Measurements from ENCODE around the gene HEY2. TPM values are rescaled to one million over a fixed set of nuclear protein-coding genes. Genes with fewer than 3 reads are reported as not detected.

The HEY2 gene
- polyA plus RNA-seq, 1 donor (not counting 4 experiments of a cell fraction or from before 2014, with no cell fraction given): not detected

DNA sequence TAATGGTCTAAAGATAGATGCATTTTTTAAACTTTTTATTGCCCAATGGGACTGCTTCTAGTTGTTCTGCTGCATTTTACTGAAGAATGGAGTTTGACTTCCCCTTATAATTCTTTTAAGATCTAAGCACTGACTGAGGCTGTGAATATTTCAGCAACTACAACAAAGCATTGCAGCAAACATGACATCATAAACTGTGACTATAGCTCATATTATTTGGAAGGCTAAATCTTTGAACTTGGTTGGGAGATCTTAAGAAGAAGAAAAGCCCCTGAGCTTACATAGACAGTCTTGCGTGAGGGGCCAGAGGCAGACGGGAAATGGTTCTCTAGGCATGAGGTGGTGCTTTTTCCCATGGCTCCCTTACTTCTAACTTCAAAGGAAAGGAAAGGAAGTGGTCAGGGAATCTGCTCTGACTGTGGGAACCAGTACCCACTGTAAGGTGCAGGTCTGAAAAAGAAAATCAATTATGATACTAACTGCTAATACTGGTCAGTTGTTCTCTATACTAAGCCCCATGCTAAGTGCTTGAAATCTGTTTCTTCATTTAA lies 14.8 kb downstream of the HEY2 start:
- Histone ChIP-seq H3K27me3 (ENCODE audit: control insufficient read depth, extremely low read depth, insufficient read depth, low read length) (no peaks in the 10 kb centered on the region), H3K79me2 (ENCODE audit: control insufficient read depth, insufficient read depth, low read length) (no peaks in the 10 kb centered on the region), H4K20me1 (ENCODE audit: control insufficient read depth, extremely low read depth, insufficient read depth, low read length) (no peaks in the 10 kb centered on the region), H3K4me1 (ENCODE audit: control insufficient read depth, extremely low read depth, insufficient read depth, low read length) (no peaks in the 10 kb centered on the region), H3K4me3 (ENCODE audit: control insufficient read depth in 2 of 3, extremely low read depth in 1 of 3, insufficient read depth in 2 of 3, low read depth in 1 of 3, low read length in 3 of 3) (no peak overlapping the region), H3K36me3 (ENCODE audit: control insufficient read depth in 2 of 2, extremely low read depth in 1 of 2, insufficient read depth in 2 of 2, low read length in 2 of 2) (no peaks in the 10 kb centered on the region), H3K4me2 (ENCODE audit: control insufficient read depth, extremely low read depth, insufficient read depth, low read depth, low read length) (no peak overlapping the region), H3K27ac (ENCODE audit: control insufficient read depth, insufficient read depth, low read length) (no peak overlapping the region), H2AFZ (ENCODE audit: control insufficient read depth, low read length) (no peak overlapping the region), H3K9me3 (ENCODE audit: control insufficient read depth, low read depth, low read length) (no peaks in the 10 kb centered on the region), H3K9ac (ENCODE audit: control insufficient read depth, extremely low read depth, insufficient read depth, low read length) (no peak overlapping the region), H3K9me1 (ENCODE audit: control insufficient read depth, extremely low read depth, insufficient read depth, low read length) (no peaks in the 10 kb centered on the region)
- FAIRE-seq: no peak
- TF ChIP-seq, protein P1, sequence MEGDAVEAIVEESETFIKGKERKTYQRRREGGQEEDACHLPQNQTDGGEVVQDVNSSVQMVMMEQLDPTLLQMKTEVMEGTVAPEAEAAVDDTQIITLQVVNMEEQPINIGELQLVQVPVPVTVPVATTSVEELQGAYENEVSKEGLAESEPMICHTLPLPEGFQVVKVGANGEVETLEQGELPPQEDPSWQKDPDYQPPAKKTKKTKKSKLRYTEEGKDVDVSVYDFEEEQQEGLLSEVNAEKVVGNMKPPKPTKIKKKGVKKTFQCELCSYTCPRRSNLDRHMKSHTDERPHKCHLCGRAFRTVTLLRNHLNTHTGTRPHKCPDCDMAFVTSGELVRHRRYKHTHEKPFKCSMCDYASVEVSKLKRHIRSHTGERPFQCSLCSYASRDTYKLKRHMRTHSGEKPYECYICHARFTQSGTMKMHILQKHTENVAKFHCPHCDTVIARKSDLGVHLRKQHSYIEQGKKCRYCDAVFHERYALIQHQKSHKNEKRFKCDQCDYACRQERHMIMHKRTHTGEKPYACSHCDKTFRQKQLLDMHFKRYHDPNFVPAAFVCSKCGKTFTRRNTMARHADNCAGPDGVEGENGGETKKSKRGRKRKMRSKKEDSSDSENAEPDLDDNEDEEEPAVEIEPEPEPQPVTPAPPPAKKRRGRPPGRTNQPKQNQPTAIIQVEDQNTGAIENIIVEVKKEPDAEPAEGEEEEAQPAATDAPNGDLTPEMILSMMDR (optimal IDR thresholded peaks at IDR 0.05 in 1 of 3, IDR thresholded peaks at IDR 0.05 in 1 of 3, conservative IDR thresholded peaks at IDR 0.05 in 1 of 3; ENCODE audit: extremely low read depth in 1 of 3, insufficient read depth in 2 of 3, low read length in 3 of 3): no peak
- TF ChIP-seq EZH2 (IDR thresholded peaks at IDR 0.05; ENCODE audit: low read length): no peak
- dilution Hi-C loops (cut with MboI; ENCODE audit: extremely low pct_ligation_motif_present, low sequenced_read_pairs): loop anchor here (25.0 kb wide), 2 partner anchors 252 to 427 kb away; no protein-coding TSS in a partner anchor
- no peak for DNase-seq (ENCODE audit: low read depth, low spot score)

DNA sequence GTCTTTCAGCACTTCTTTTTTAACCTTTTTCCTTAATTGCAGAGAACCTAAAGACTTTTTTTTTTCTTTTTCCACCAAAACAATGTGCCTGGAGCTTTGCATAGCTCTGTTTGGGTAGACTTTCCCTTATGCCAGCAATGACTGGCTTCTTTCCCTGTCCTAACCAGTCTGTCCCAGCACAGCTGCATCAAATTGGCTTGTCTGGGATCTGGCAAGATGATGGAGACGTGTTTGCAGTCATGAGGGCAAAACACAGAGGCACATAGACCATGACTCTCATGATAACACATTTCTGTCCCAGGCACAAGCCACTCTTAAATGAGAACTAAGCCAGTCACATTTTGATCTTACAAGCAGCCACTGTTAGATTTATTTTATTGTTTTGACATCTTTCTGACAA lies 16.5 kb downstream of the HEY2 start:
- Histone ChIP-seq H3K27me3 (ENCODE audit: control insufficient read depth, extremely low read depth, insufficient read depth, low read length) (no peaks in the 10 kb centered on the region), H3K4me2 (ENCODE audit: control insufficient read depth, extremely low read depth, insufficient read depth, low read depth, low read length) (no peak overlapping the region), H3K4me1 (ENCODE audit: control insufficient read depth, extremely low read depth, insufficient read depth, low read length) (no peaks in the 10 kb centered on the region), H2AFZ (ENCODE audit: control insufficient read depth, low read length) (no peak overlapping the region), H4K20me1 (ENCODE audit: control insufficient read depth, extremely low read depth, insufficient read depth, low read length) (no peaks in the 10 kb centered on the region), H3K9me1 (ENCODE audit: control insufficient read depth, extremely low read depth, insufficient read depth, low read length) (no peaks in the 10 kb centered on the region), H3K4me3 (ENCODE audit: control insufficient read depth in 2 of 3, extremely low read depth in 1 of 3, insufficient read depth in 2 of 3, low read depth in 1 of 3, low read length in 3 of 3) (no peak overlapping the region), H3K79me2 (ENCODE audit: control insufficient read depth, insufficient read depth, low read length) (no peaks in the 10 kb centered on the region), H3K9ac (ENCODE audit: control insufficient read depth, extremely low read depth, insufficient read depth, low read length) (no peak overlapping the region), H3K9me3 (ENCODE audit: control insufficient read depth, low read depth, low read length) (no peaks in the 10 kb centered on the region), H3K36me3 (ENCODE audit: control insufficient read depth in 2 of 2, extremely low read depth in 1 of 2, insufficient read depth in 2 of 2, low read length in 2 of 2) (no peaks in the 10 kb centered on the region), H3K27ac (ENCODE audit: control insufficient read depth, insufficient read depth, low read length) (no peak overlapping the region)
- TF ChIP-seq, protein P1 (optimal IDR thresholded peaks at IDR 0.05 in 1 of 3, IDR thresholded peaks at IDR 0.05 in 1 of 3, conservative IDR thresholded peaks at IDR 0.05 in 1 of 3; ENCODE audit: extremely low read depth in 1 of 3, insufficient read depth in 2 of 3, low read length in 3 of 3): no peak
- no peak for TF ChIP-seq EZH2 (IDR thresholded peaks at IDR 0.05; ENCODE audit: low read length)
- FAIRE-seq (no peak), DNase-seq (ENCODE audit: low read depth, low spot score) (no peak)
- dilution Hi-C loops (cut with MboI; ENCODE audit: extremely low pct_ligation_motif_present, low sequenced_read_pairs): loop anchor here (25.0 kb wide), 2 partner anchors 254 to 429 kb away; no protein-coding TSS in a partner anchor
